ENCODE measurements around the gene POU3F1. TPM values are rescaled to one million over a fixed set of nuclear protein-coding genes. Genes with fewer than 3 reads are reported as not detected.

Gene POU3F1
- total RNA-seq, 1 donor from 2014 or later = 2.8 TPM

DNA sequence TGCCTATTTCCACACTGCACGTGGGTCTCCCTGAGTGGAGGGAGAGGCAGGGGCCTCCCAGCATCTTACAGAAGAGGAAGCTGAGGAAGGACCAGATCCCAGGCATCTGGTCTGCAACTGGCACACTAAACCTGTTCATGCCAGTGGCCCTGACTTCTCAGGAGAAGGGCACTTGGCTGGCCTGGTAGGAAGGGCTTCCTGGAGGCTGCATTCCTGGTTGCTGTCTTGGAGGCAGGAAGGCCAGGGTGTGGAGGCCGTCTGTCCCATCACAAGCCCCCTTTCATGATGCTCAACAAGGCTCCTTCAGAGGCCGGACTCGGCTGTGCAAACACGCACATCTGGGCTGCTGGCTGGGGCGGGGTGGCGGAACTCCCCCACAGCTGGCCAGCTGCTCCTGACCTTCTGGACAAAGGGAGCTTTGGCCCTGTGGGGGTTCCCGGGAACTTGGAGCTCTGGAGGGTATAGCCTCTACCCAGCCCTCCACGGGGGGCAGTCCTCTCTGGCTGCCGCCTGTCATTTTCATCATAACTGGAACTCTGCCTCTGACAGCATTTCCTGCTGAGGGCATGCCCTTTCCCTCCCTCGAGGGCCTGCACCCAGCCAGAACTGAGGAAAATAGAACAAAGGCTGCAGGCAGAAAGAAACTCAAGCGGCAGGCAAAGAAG is 39.2 kb upstream of the POU3F1 start:
- Mint-ChIP-seq H3K4me1 (ENCODE audit: unreplicated experiment) (no peaks in the 10 kb centered on the region), H3K9me3 (no peaks in the 10 kb centered on the region), H3K4me3 (no peak overlapping the region), H3K27me3 (peaks cover 17% of the 10 kb centered on the region), H3K27ac (no peak overlapping the region), H3K36me3 (no peaks in the 10 kb centered on the region)
- DNase-seq (ENCODE audit: extremely low spot score, unreplicated experiment) = no peak
- TF ChIP-seq, protein P1, sequence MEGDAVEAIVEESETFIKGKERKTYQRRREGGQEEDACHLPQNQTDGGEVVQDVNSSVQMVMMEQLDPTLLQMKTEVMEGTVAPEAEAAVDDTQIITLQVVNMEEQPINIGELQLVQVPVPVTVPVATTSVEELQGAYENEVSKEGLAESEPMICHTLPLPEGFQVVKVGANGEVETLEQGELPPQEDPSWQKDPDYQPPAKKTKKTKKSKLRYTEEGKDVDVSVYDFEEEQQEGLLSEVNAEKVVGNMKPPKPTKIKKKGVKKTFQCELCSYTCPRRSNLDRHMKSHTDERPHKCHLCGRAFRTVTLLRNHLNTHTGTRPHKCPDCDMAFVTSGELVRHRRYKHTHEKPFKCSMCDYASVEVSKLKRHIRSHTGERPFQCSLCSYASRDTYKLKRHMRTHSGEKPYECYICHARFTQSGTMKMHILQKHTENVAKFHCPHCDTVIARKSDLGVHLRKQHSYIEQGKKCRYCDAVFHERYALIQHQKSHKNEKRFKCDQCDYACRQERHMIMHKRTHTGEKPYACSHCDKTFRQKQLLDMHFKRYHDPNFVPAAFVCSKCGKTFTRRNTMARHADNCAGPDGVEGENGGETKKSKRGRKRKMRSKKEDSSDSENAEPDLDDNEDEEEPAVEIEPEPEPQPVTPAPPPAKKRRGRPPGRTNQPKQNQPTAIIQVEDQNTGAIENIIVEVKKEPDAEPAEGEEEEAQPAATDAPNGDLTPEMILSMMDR (conservative IDR thresholded peaks at IDR 0.05) = no peak

DNA sequence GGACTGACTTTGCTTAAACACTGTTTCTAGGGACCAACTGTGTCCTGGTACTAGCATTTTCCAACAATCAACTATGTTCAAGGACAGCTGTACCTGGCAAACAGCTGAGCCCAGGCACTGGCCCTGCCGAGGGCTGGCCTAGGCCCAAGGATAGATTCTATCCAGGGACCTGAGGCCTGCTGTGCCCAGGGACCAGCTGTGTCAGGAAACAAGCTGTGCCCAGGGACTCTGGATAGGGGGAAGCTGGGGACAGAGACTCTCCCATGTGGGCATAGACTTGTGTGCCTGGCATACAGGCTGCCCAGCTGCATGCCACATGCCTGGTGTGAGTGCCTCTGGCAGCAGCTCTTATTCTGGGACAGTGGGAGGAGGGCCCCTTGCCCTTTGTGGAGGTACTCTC is 38.1 kb upstream of the POU3F1 start:
- no peak overlapping the region for H3K4me3 Mint-ChIP-seq
- TF ChIP-seq, protein P1 (conservative IDR thresholded peaks at IDR 0.05) = no peak
- no peaks in the 10 kb centered on the region for H3K4me1 Mint-ChIP-seq (ENCODE audit: unreplicated experiment)
- H3K27me3 Mint-ChIP-seq = peaks cover 10% of the 10 kb centered on the region
- DNase-seq (ENCODE audit: extremely low spot score, unreplicated experiment) = no peak
- no peaks in the 10 kb centered on the region for H3K9me3 Mint-ChIP-seq
- no peaks in the 10 kb centered on the region for H3K36me3 Mint-ChIP-seq
- no peak overlapping the region for H3K27ac Mint-ChIP-seq

DNA sequence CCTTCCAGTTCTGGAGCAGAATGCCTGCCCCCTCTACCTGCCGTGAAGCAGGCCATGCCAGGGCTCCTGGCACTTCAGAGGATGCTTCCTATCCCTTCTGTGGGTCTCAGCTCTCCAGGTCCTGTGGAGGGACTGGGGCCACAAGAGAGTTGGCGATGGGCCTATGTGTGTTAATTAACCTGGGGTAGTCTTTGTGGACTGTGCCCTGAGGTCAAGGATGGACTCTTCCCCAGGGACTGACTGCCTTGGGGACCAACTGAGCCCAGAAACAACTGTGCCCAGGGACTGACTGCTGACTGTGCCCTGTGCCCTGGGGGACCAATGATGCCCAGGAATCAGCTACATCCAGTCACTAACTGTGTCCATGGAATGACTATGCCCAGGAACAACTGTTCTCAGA is 37.5 kb upstream of the POU3F1 start:
- no peak overlapping the region for H3K27ac Mint-ChIP-seq
- H3K4me3 Mint-ChIP-seq = no peak overlapping the region
- H3K4me1 Mint-ChIP-seq (ENCODE audit: unreplicated experiment) = no peaks in the 10 kb centered on the region
- no peaks in the 10 kb centered on the region for H3K9me3 Mint-ChIP-seq
- H3K27me3 Mint-ChIP-seq = peaks cover 7% of the 10 kb centered on the region
- TF ChIP-seq, protein P1 (conservative IDR thresholded peaks at IDR 0.05) = no peak
- DNase-seq (ENCODE audit: extremely low spot score, unreplicated experiment) = no peak
- no peaks in the 10 kb centered on the region for H3K36me3 Mint-ChIP-seq

DNA sequence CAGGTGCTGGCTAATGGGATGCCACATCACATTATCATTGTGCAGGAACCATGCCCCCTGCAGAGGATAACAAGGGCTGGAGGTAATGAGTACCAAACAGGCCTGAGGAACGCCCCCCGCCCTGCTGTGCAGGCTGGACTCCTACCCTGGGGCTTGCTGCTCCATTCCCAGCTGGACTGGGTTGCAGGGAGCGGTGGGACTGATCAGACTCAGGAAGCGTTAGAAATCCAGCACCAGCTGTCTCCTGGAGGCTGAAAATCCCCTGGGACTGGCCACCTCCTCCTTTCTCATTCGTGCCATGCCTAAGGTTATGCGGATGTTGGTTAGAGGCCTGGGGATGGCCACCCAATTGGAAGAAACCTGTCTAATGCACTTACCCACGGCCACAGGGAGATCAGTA is 36.9 kb upstream of the POU3F1 start:
- H3K4me1 Mint-ChIP-seq (ENCODE audit: unreplicated experiment) = no peaks in the 10 kb centered on the region
- H3K4me3 Mint-ChIP-seq = no peak overlapping the region
- TF ChIP-seq, protein P1 (conservative IDR thresholded peaks at IDR 0.05) = no peak
- no peak overlapping the region for H3K27ac Mint-ChIP-seq
- no peaks in the 10 kb centered on the region for H3K36me3 Mint-ChIP-seq
- peaks cover 7% of the 10 kb centered on the region for H3K27me3 Mint-ChIP-seq
- no peaks in the 10 kb centered on the region for H3K9me3 Mint-ChIP-seq
- DNase-seq (ENCODE audit: extremely low spot score, unreplicated experiment) = no peak

DNA sequence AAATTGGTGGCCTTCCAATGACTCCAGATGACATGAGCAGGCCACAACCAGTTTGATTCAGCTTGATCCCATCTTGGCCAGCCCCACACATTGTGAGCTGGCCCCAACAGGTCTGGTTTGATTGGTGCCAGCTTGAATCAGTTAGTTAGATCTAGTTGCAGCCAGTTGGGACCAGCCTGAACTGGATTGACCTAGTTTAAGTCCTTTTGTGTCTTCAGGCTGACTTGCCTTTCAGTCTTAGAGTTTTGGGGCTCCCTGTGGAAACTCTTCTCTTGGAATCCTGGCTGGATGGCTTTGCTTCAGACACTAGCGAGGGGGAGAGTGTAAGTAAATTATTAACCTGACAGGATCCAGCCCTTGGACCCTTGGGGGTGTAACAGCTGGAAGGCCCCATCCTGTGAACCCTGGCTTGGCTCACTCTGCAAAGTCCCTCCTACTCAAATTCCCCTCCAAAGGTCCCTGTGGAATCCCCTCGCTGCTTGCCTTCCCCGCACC is 36.2 kb upstream of the POU3F1 start:
- H3K27ac Mint-ChIP-seq = no peak overlapping the region
- no peaks in the 10 kb centered on the region for H3K9me3 Mint-ChIP-seq
- peaks cover 7% of the 10 kb centered on the region for H3K27me3 Mint-ChIP-seq
- H3K36me3 Mint-ChIP-seq = no peaks in the 10 kb centered on the region
- H3K4me3 Mint-ChIP-seq = no peak overlapping the region
- no peak for DNase-seq (ENCODE audit: extremely low spot score, unreplicated experiment)
- TF ChIP-seq, protein P1 (conservative IDR thresholded peaks at IDR 0.05) = no peak
- H3K4me1 Mint-ChIP-seq (ENCODE audit: unreplicated experiment) = no peaks in the 10 kb centered on the region

All from type B pancreatic cell (in vitro differentiated cells).